ENCODE measurements around the gene ZNF143. TPM values are rescaled to one million over a fixed set of nuclear protein-coding genes. Genes with fewer than 3 reads are reported as not detected.

The ZNF143 gene
- total RNA-seq, 4 donors from 2014 or later, result 30.0 to 38.8 (median 34.5) TPM

DNA sequence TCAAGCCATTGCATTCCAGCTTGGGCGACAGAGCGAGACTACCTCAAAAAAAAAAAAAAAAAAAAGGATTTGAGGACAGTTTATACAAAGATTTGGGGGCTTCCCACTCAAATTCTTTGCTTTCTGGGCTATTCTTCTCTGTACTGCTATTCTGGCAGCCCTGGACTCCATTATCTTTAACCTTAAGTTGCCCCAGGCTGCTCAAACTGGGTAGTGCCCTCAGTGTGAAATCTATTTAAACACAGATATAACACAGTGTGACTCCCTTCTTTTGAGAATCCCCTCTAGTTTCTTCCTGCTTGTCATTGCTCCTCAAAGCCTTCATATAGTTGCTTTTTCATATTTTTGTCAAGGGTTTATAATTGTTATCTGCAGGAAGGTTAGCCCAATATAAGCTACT is 63.2 kb downstream of the ZNF143 start:
- H3K27me3 ChIP-seq, result no peaks in the 10 kb centered on the region
- TF ChIP-seq CTCF (IDR thresholded peaks at IDR 0.05), result no peak
- WGBS, result 100% methylated on average over 2 of the region's 2 CpGs
- DNase-seq (ENCODE audit: extremely low spot score), result no peak
- intact Hi-C loops (cut with DNase I), result no loop called here
- H3K9me3 ChIP-seq, result no peaks in the 10 kb centered on the region
- H3K27ac ChIP-seq (replicated peaks in 1 of 4), result no peak overlapping the region
- H3K36me3 ChIP-seq, result peaks cover 5 to 58% (median 17%) of the 10 kb centered on the region in 4 donors
- H3K4me3 ChIP-seq, result no peak overlapping the region
- peaks cover 13 to 42% (median 34%) of the 10 kb centered on the region in 4 donors for H3K4me1 ChIP-seq

GRCh38 chr11:9525116-9525515 is 64.3 kb downstream of the ZNF143 start:
- TF ChIP-seq CTCF (IDR thresholded peaks at IDR 0.05), result no peak
- no peak for TF ChIP-seq POLR2A (IDR thresholded peaks at IDR 0.05; ENCODE audit: low read depth)
- TF ChIP-seq EP300 (IDR thresholded peaks at IDR 0.05), result no peak
- TF ChIP-seq POLR2AphosphoS5 (IDR thresholded peaks at IDR 0.05), result no peak
- intact Hi-C loops (cut with DNase I), result no loop called here
- 85% methylated on average over 3 of the region's 3 CpGs for WGBS
- Histone ChIP-seq H3K4me3 (no peak overlapping the region), H3K27ac (replicated peaks in 1 of 4) (peak overlapping the region in 2 of 4 donors; percentile 69 to 75), H3K36me3 (peaks cover 5 to 51% (median 13%) of the 10 kb centered on the region in 4 donors), H3K27me3 (no peaks in the 10 kb centered on the region), H3K4me1 (peaks cover 20 to 53% (median 45%) of the 10 kb centered on the region in 4 donors), H3K9me3 (no peaks in the 10 kb centered on the region)
- no peak for DNase-seq (ENCODE audit: extremely low spot score)

- Histone ChIP-seq H3K27ac (replicated peaks in 1 of 4) (peak overlapping the region; percentile 69 to 75 (median 74)), H3K27me3 (no peaks in the 10 kb centered on the region), H3K4me1 (peaks cover 20 to 58% (median 49%) of the 10 kb centered on the region in 4 donors), H3K9me3 (no peaks in the 10 kb centered on the region), H3K4me3 (no peak overlapping the region), H3K36me3 (peaks cover 0 to 28% (median 5%) of the 10 kb centered on the region in 4 donors)
- WGBS, result 19% methylated on average over 8 of the region's 8 CpGs
- intact Hi-C loops (cut with DNase I), result no loop called here
- DNase-seq (ENCODE audit: extremely low spot score), result no peak
- TF ChIP-seq POLR2AphosphoS5 (IDR thresholded peaks at IDR 0.05), result peak; percentile 66 to 76
- TF ChIP-seq CTCF (IDR thresholded peaks at IDR 0.05), result no peak
- TF ChIP-seq POLR2A (IDR thresholded peaks at IDR 0.05; ENCODE audit: low read depth), result no peak
- no peak for TF ChIP-seq EP300 (IDR thresholded peaks at IDR 0.05)
Measured at GRCh38 chr11:9527481-9528135, 66.8 kb downstream of the ZNF143 start.

- no peaks in the 10 kb centered on the region for H3K9me3 ChIP-seq
- H3K27ac ChIP-seq (replicated peaks in 1 of 4), result peak overlapping the region; percentile 69 to 75 (median 74)
- 86% methylated on average over 1 of the region's 1 CpG for WGBS
- peaks cover 0 to 27% (median 5%) of the 10 kb centered on the region in 4 donors for H3K36me3 ChIP-seq
- intact Hi-C loops (cut with DNase I), result no loop called here
- no peaks in the 10 kb centered on the region for H3K27me3 ChIP-seq
- no peak for DNase-seq (ENCODE audit: extremely low spot score)
- H3K4me1 ChIP-seq, result peaks cover 20 to 58% (median 50%) of the 10 kb centered on the region in 4 donors
- no peak overlapping the region for H3K4me3 ChIP-seq
- TF ChIP-seq POLR2AphosphoS5 (IDR thresholded peaks at IDR 0.05) (no peak), CTCF (IDR thresholded peaks at IDR 0.05) (no peak), POLR2A (IDR thresholded peaks at IDR 0.05; ENCODE audit: low read depth) (no peak), EP300 (IDR thresholded peaks at IDR 0.05) (no peak)
Measured at GRCh38 chr11:9528136-9528501, 67.3 kb downstream of the ZNF143 start.
